Esophagus mucosa (tissue), 1 donor: ENCODE measurements around the gene HOXB9. TPM values are rescaled to one million over a fixed set of nuclear protein-coding genes. Genes with fewer than 3 reads are reported as not detected.

Experiments used
- ATAC-seq: fragments of 200-7000 bp; cut with Tn5 transposase; one replicate; pipeline ENCODE4 v1.9.1; 2020
- total RNA-seq: library from RNA; stranded (reverse); gene quantifications from one replicate; pipeline ENCODE4 v1.2.4, GENCODE V29; 2023
- donor health status: DM: yes; HTN: yes; CAD: no.

HOXB9 gene
- total RNA-seq, 1 donor from 2014 or later = not detected

GRCh38 chr17:48610282-48611211 is 15.6 kb downstream of the HOXB9 start, which contains the start of gene HOXB7:
Gene HOXB7, minus strand, starts transcription at chr17:48611017. Its CDS starts 99 bp downstream, at chr17:48610918.
- peak; percentile 28 for ATAC-seq

- no peak for ATAC-seq
Observed at GRCh38 chr17:48609759-48610281, 16.3 kb downstream of the HOXB9 start.

GRCh38 chr17:48609033-48609432 is 17.1 kb downstream of the HOXB9 start:
- ATAC-seq = no peak

GRCh38 chr17:48608494-48608834 is 17.7 kb downstream of the HOXB9 start:
- ATAC-seq = no peak

GRCh38 chr17:48606892-48607614 is 19.1 kb downstream of the HOXB9 start:
- no peak for ATAC-seq

GRCh38 chr17:48605991-48606891 is 19.9 kb downstream of the HOXB9 start:
- ATAC-seq = no peak

- no peak for ATAC-seq
Observed at GRCh38 chr17:48605409-48605919, 20.7 kb downstream of the HOXB9 start.

GRCh38 chr17:48604770-48605329 is 21.3 kb downstream of the HOXB9 start, which contains the start of gene HOXB6:
Gene HOXB6, minus strand, starts transcription at chr17:48604986. Its CDS starts 6,836 bp downstream, at chr17:48598150.
- ATAC-seq = no peak

GRCh38 chr17:48603959-48604769 is 22.0 kb downstream of the HOXB9 start:
- no peak for ATAC-seq

GRCh38 chr17:48601539-48602425 is 24.4 kb downstream of the HOXB9 start:
- ATAC-seq = no peak

- ATAC-seq = no peak
Observed at GRCh38 chr17:48601207-48601538, 25.0 kb downstream of the HOXB9 start.

- ATAC-seq = no peak
Observed at GRCh38 chr17:48600244-48601098, 25.7 kb downstream of the HOXB9 start.

- no peak for ATAC-seq
Observed at GRCh38 chr17:48599354-48599753, 26.8 kb downstream of the HOXB9 start.

- ATAC-seq = no peak
Observed at GRCh38 chr17:48598736-48599135, 27.4 kb downstream of the HOXB9 start.

GRCh38 chr17:48597778-48598631 is 28.2 kb downstream of the HOXB9 start:
- peak; percentile 35 for ATAC-seq

GRCh38 chr17:48597528-48597777 is 28.7 kb downstream of the HOXB9 start:
- ATAC-seq = no peak

- ATAC-seq = no peak
Observed at GRCh38 chr17:48596735-48597527, 29.2 kb downstream of the HOXB9 start.
